22Rv1 (cell line): Measurements from ENCODE around the gene NME3.

ENCODE experiments used
- CTCF ChIP-seq: fragments of 450-650 bp; IDR thresholded peaks from 2 replicates; pipeline ENCODE4 v1.5.1; 2017; ENCODE audit warnings: mild to moderate bottlenecking
- ZFX ChIP-seq: fragments of 450-650 bp; IDR thresholded peaks from 2 replicates; pipeline ENCODE4 v1.6.1; 2017; ENCODE audit warnings: antibody characterized with exemption, borderline replicate concordance

DNA sequence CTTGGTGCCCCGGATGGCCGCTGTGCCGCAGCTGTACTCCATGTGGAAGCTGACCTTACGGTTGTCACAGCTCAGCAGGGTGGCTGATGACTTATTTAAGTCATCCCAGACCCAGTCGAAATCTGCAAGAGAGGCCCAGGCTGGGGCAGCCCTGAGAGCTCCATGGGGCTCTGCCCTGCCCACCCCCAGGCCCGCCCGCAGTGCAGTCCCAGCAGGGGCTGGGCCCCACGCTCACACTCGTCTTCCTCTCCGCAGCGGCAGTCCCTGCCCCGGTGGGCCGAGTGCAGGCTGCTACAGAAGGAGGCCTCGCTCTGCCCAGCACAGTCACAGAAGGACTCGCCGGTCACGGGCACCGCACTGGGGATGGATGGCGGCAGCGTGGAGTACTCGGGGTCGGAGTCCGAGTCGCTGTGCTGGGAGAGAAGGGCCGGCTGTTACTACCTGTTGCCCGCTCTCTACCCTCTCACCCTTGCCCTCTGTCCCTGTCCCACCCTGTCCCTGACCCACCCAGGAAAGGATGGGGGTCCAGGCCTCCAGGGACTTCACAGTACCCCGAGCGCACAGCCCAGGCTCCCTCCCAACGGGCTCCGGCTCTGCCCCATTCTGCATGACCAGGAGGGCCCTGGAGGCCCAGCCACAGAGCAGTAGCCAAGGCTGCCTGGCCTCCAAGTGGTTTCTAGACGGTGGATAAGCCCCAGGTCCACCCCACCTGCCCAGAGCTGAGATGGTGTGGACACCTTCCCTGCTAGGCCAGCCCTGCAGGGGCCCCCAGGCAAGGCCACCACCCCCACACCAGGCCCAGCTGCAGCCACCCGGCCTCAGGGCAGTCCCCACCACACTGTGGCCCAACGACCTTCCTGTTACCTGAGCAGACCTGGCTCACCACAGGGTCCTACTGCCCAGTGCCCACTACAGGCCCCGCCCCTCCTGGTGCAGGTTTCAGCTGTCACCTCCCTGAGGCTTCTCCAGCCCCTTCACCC lies 7.1 kb upstream of the NME3 start:
- TF ChIP-seq CTCF (no peak), ZFX (no peak)
